GM23338 (cell line): Measurements from ENCODE around the gene CATSPERZ. TPM values are rescaled to one million over a fixed set of nuclear protein-coding genes. Genes with fewer than 3 reads are reported as not detected.

ENCODE experiments used
- ATAC-seq: fragments of 200-7000 bp; cut with Tn5 transposase; 3 replicates; pipeline ENCODE4 v1.9.1; 2020
- DNase-seq: peaks from one replicate; pipeline ENCODE4 v3.0.0-alpha.2; 2015; ENCODE audit warnings: low spot score
- H2AFZ ChIP-seq: fragments of 200-600 bp; sonication (generic); 2 replicates; pipeline ENCODE4 v1.8.0; 2016; ENCODE audit warnings: antibody characterized with exemption, mild to moderate bottlenecking, moderate library complexity
- H3F3A ChIP-seq: fragments of 200-600 bp; sonication (generic); replicated peaks from 2 replicates; pipeline ENCODE4 v1.8.0; 2017; ENCODE audit warnings: antibody characterized with exemption, mixed run types, low read depth
- H3K27ac ChIP-seq: fragments of 200-600 bp; sonication (generic); 2 replicates; pipeline ENCODE4 v1.6.1; 2016; ENCODE audit warnings: low read depth
- H3K27me3 ChIP-seq: fragments of 200-600 bp; sonication (generic); 2 replicates; pipeline ENCODE4 v1.8.0; 2016; ENCODE audit warnings: mild to moderate bottlenecking, mixed run types, moderate library complexity; ENCODE audit not compliant: insufficient read depth
- H3K36me3 ChIP-seq: fragments of 200-600 bp; sonication (generic); 2 replicates; pipeline ENCODE4 v1.8.0; 2016; ENCODE audit warnings: mild to moderate bottlenecking; ENCODE audit not compliant: insufficient read depth
- H3K4me1 ChIP-seq: fragments of 200-600 bp; sonication (generic); 2 replicates; pipeline ENCODE4 v1.8.0; 2016; ENCODE audit warnings: mild to moderate bottlenecking, moderate library complexity; ENCODE audit not compliant: insufficient read depth
- H3K4me2 ChIP-seq: fragments of 200-600 bp; sonication (generic); 2 replicates; pipeline ENCODE4 v1.7.1; 2017; ENCODE audit warnings: mixed run types
- H3K4me3 ChIP-seq: fragments of 200-600 bp; sonication (generic); 2 replicates; pipeline ENCODE4 v1.6.1; 2016; ENCODE audit warnings: mixed run types
- H3K79me2 ChIP-seq: fragments of 200-600 bp; sonication (generic); replicated peaks from 2 replicates; pipeline ENCODE4 v1.8.0; 2017; ENCODE audit warnings: mild to moderate bottlenecking; ENCODE audit not compliant: insufficient read depth
- H3K9me2 ChIP-seq: fragments of 200-600 bp; sonication (generic); 2 replicates; pipeline ENCODE4 v1.8.0; 2017; ENCODE audit not compliant: insufficient read depth
- H4K20me1 ChIP-seq: fragments of 200-600 bp; sonication (generic); replicated peaks from 2 replicates; pipeline ENCODE4 v1.8.0; 2017; ENCODE audit warnings: mild to moderate bottlenecking; ENCODE audit not compliant: insufficient read depth
- H3K27ac Mint-ChIP-seq: 2 replicates; pipeline ENCODE4 v1.8.0; 2020; ENCODE audit warnings: inconsistent platforms, mild to moderate bottlenecking, moderate library complexity, mixed read lengths
- H3K27me3 Mint-ChIP-seq: 3 replicates; pipeline ENCODE4 v1.8.0; 2022; ENCODE audit warnings: low read depth, mild to moderate bottlenecking, moderate library complexity, mixed read lengths, inconsistent platforms; ENCODE audit not compliant: insufficient read depth, poor library complexity
- H3K36me3 Mint-ChIP-seq: 3 replicates; pipeline ENCODE4 v1.8.0; 2021; ENCODE audit warnings: low read depth, mild to moderate bottlenecking, inconsistent platforms, moderate library complexity, mixed read lengths
- H3K4me1 Mint-ChIP-seq: 3 replicates; pipeline ENCODE4 v1.8.0; 2020; ENCODE audit warnings: mild to moderate bottlenecking, inconsistent platforms, mixed read lengths
- H3K4me3 Mint-ChIP-seq: 3 replicates; pipeline ENCODE4 v1.8.0; 2021; ENCODE audit warnings: moderate library complexity, mild to moderate bottlenecking, inconsistent platforms, mixed read lengths
- H3K9me3 Mint-ChIP-seq: 3 replicates; pipeline ENCODE4 v1.8.0; 2020; ENCODE audit warnings: moderate library complexity, mild to moderate bottlenecking, inconsistent platforms, mixed read lengths
- CREB1 ChIP-seq: fragments of 250-450 bp; sonication (Bioruptor Pico); IDR thresholded peaks from 2 replicates; pipeline ENCODE4 v1.5.0; 2020; ENCODE audit warnings: low read depth, mild to moderate bottlenecking, moderate library complexity
- CTCF ChIP-seq, 2 experiments: fragments of 200-600 bp in 1 of 2; sonication (generic) in 1 of 2; conservative IDR thresholded peaks; 2 replicates each; pipeline versions ENCODE4 v1.5.1 to v1.6.1; 2016 to 2017; ENCODE audit warnings: antibody characterized with exemption in 2 of 2, low read depth in 2 of 2, mild to moderate bottlenecking in 2 of 2, moderate library complexity in 1 of 2
- ETS1 ChIP-seq: IDR thresholded peaks from 2 replicates; pipeline ENCODE4 v1.6.1; 2016; ENCODE audit warnings: antibody characterized with exemption
- EZH2 ChIP-seq: fragments of 200-600 bp; sonication (generic); IDR thresholded peaks from one replicate; pipeline ENCODE4 v1.8.0; 2017; ENCODE audit warnings: antibody characterized with exemption, mild to moderate bottlenecking, low read depth; ENCODE audit not compliant: unreplicated experiment
- EZH2phosphoT487 ChIP-seq: fragments of 200-600 bp; sonication (generic); IDR thresholded peaks from one replicate; pipeline ENCODE4 v1.8.1; 2018; ENCODE audit warnings: antibody characterized with exemption; ENCODE audit not compliant: unreplicated experiment
- JUNB ChIP-seq: IDR thresholded peaks from one replicate; pipeline ENCODE4 v1.6.1; 2016; ENCODE audit warnings: antibody characterized with exemption; ENCODE audit not compliant: unreplicated experiment
- NANOG ChIP-seq: IDR thresholded peaks from 2 replicates; pipeline ENCODE4 v1.6.1; 2016; ENCODE audit warnings: antibody characterized with exemption, borderline replicate concordance
- POLR2AphosphoS5 ChIP-seq: IDR thresholded peaks from 2 replicates; pipeline ENCODE4 v1.6.1; 2016; ENCODE audit warnings: antibody characterized with exemption, low read depth
- REST ChIP-seq: IDR thresholded peaks from one replicate; pipeline ENCODE4 v1.6.1; 2018; ENCODE audit warnings: antibody characterized with exemption; ENCODE audit not compliant: unreplicated experiment
- STAT1 ChIP-seq: IDR thresholded peaks from one replicate; pipeline ENCODE4 v1.6.1; 2016; ENCODE audit warnings: antibody characterized with exemption; ENCODE audit not compliant: unreplicated experiment
- ZNF114 ChIP-seq: fragments of 250-450 bp; sonication (Bioruptor Pico); IDR thresholded peaks from 2 replicates; pipeline ENCODE4 v1.5.0; 2020; ENCODE audit warnings: mild to moderate bottlenecking, moderate library complexity
- ZNF331 ChIP-seq: fragments of 250-450 bp; sonication (Bioruptor Pico); IDR thresholded peaks from 2 replicates; pipeline ENCODE4 v1.5.0; 2020; ENCODE audit warnings: low read depth, mild to moderate bottlenecking, moderate library complexity
- ZNF462 ChIP-seq: fragments of 250-450 bp; sonication (Bioruptor Pico); IDR thresholded peaks from 2 replicates; pipeline ENCODE4 v1.5.0; 2020; ENCODE audit warnings: mild to moderate bottlenecking, moderate library complexity
- polyA plus RNA-seq: library from polyadenylated mRNA; unstranded; fragments of >200 nt; fragmentation: Nextera tagmentation; extraction: Ambion mirVana; gene quantifications from 2 replicates; pipeline ENCODE4 v1.2.1, GENCODE V29; 2016
- total RNA-seq: library from RNA; depleted of rRNA; stranded (reverse); fragments of >200 nt; shearing (Covaris generic); gene quantifications from 2 replicates; pipeline ENCODE4 v1.2.3, GENCODE V29; 2014

CATSPERZ gene
- total and polyA plus RNA-seq, 2 experiments from 2014 or later = 0.99 TPM; not detected in 1

- Histone ChIP-seq H3K79me2 (no peaks in the 10 kb centered on the region), H3K4me2 (peak overlapping the region; percentile 74; the same call in 1 of the 2 replicates), H3F3A (peaks cover 20% of the 10 kb centered on the region), H3K27ac (no peak overlapping the region), H3K9me2 (no peaks in the 10 kb centered on the region), H3K4me1 (peaks cover 7% of the 10 kb centered on the region; the same call in 1 of the 2 replicates), H3K4me3 (no peak overlapping the region), H2AFZ (no peak overlapping the region), H3K27me3 (peaks cover 100% of the 10 kb centered on the region), H3K36me3 (no peaks in the 10 kb centered on the region), H4K20me1 (peaks cover 16% of the 10 kb centered on the region)
- Mint-ChIP-seq H3K36me3 (no peaks in the 10 kb centered on the region; the same call in 2 of the 3 replicates), H3K4me1 (peaks cover 13% of the 10 kb centered on the region), H3K4me3 (no peak overlapping the region), H3K27me3 (peaks cover 93% of the 10 kb centered on the region), H3K9me3 (no peaks in the 10 kb centered on the region; the same call in 1 of the 3 replicates), H3K27ac (no peak overlapping the region)
- TF ChIP-seq EZH2phosphoT487 (no peak), EZH2 (no peak), CREB1 (CRISPR knock-in tag) (no peak), ZNF114 (CRISPR knock-in tag) (no peak), NANOG (no peak), POLR2AphosphoS5 (no peak), ZNF462 (CRISPR knock-in tag) (no peak), REST (no peak), ETS1 (no peak), CTCF (conservative IDR thresholded peaks at IDR 0.05; ENCODE audit: low read depth in 2 of 2) (no peak), JUNB (no peak), ZNF331 (CRISPR knock-in tag) (no peak), STAT1 (no peak)
- DNase-seq = no peak
- no peak for ATAC-seq
These were observed 3.9 kb upstream of the CATSPERZ start for GRCh38 chr11:64296236-64296635.
